ENCODE measurements around the gene ABR.

- no peak for TF ChIP-seq POLR2A (IDR thresholded peaks at IDR 0.05; ENCODE audit: low read depth, low read length)
- TF ChIP-seq TAF1 (IDR thresholded peaks at IDR 0.05; ENCODE audit: low read depth, low read length): no peak
These were observed 7.8 kb downstream of the ABR start for GRCh38 chr17:1171953-1172352.

All from GM12891 (cell line).